Left lung (tissue), 10 donors: ENCODE data around the gene TMEM9B. TPM values are rescaled to one million over a fixed set of nuclear protein-coding genes. Genes with fewer than 3 reads are reported as not detected.

Source experiments
- ATAC-seq: fragments of 200-7000 bp; cut with Tn5 transposase; one replicate; pipeline ENCODE4 v1.9.1; 2020; ENCODE audit warnings: moderate library complexity
- DNase-seq, 4 donors: peaks; one replicate each; pipeline ENCODE4 v3.0.0-alpha.2; 2013 to 2020
- H3K27ac ChIP-seq, 2 donors: fragments of 200-600 bp; sonication (generic) in 1 of 2; one replicate each; pipeline versions ENCODE4 v1.5.0 to v1.8.0; 2020 to 2021
- H3K27me3 ChIP-seq, 2 donors: fragments of 200-600 bp; sonication (generic) in 1 of 2; one replicate each; pipeline versions ENCODE4 v1.5.0 to v1.8.0; 2020 to 2021
- H3K36me3 ChIP-seq, 2 donors: fragments of 200-600 bp; sonication (generic) in 1 of 2; one replicate each; pipeline versions ENCODE4 v1.5.0 to v1.8.0; 2020 to 2021
- H3K4me1 ChIP-seq, 2 donors: fragments of 200-600 bp; one replicate each; pipeline ENCODE4 v1.8.0; 2021
- H3K4me3 ChIP-seq, 2 donors: fragments of 200-600 bp; sonication (generic) in 1 of 2; one replicate each; pipeline versions ENCODE4 v1.5.0 to v1.8.0; 2020 to 2021; ENCODE audit warnings: mild to moderate bottlenecking in 1 of 2
- H3K9me3 ChIP-seq, 2 donors: fragments of 200-600 bp; sonication (generic) in 1 of 2; one replicate each; pipeline versions ENCODE4 v1.5.0 to v1.8.0; 2020 to 2021
- CTCF ChIP-seq, 2 donors: fragments of 200-600 bp; sonication (generic) in 1 of 2; IDR thresholded peaks; one replicate each; pipeline versions ENCODE4 v1.5.0 to v1.8.0; 2021; ENCODE audit warnings: antibody characterized with exemption in 2 of 2
- intact Hi-C, 2 donors: fragments of 100-400 bp; cut with DNase I; formaldehyde crosslinking; loops; one replicate each; pipeline versions ENCODE4 v1.11.2 to v1.14.2; 2022
- polyA plus RNA-seq, 6 donors: library from polyadenylated mRNA; unstranded; fragments of 120-200 nt; gene quantifications; one replicate each; pipeline ENCODE4 v1.2.1, GENCODE V29; 2013; ENCODE audit not compliant: insufficient read length in 6 of 6
- total RNA-seq, 2 donors: library from RNA; stranded (reverse); fragmentation: NEBNext Ultra II Directional; extraction: Animal tissue kit (Norgen Biotek cat#: 25700); gene quantifications; one replicate each; pipeline ENCODE4 v1.2.1, GENCODE V29; 2021
- donor health status: DM: no; HTN: yes; CAD: no.
- donor health status: DM: no; HTN: no; CAD: no.

Gene TMEM9B
- total and polyA plus RNA-seq, 8 donors, result 43.4 to 61.7 (median 50.2) TPM

- Histone ChIP-seq H3K27me3 (no peaks in the 10 kb centered on the region), H3K4me3 (peak overlapping the region; percentile 81 to 85), H3K4me1 (peaks cover 18 to 59% of the 10 kb centered on the region in 2 donors), H3K9me3 (no peaks in the 10 kb centered on the region), H3K27ac (peak overlapping the region; percentile 96 to 98), H3K36me3 (no peaks in the 10 kb centered on the region)
- intact Hi-C loops, result no loop called here
- TF ChIP-seq CTCF (IDR thresholded peaks at IDR 0.05), result no peak
- DNase-seq (peak in 2 of 4 donors; percentile 87 to 95), ATAC-seq (peak; percentile 80)
Observed at GRCh38 chr11:8963569-8964323, 496 bp downstream of the TMEM9B start.

GRCh38 chr11:8962841-8963240 is 1.4 kb downstream of the TMEM9B start:
- Histone ChIP-seq H3K27ac (peak overlapping the region in 1 of 2 donors; percentile 98), H3K4me3 (peak overlapping the region in 1 of 2 donors; percentile 85)

GRCh38 chr11:8961401-8961800 is 2.8 kb downstream of the TMEM9B start:
- H3K4me1 ChIP-seq, result peaks cover 18 to 60% of the 10 kb centered on the region in 2 donors
- intact Hi-C loops, result no loop called here
- ATAC-seq (no peak), DNase-seq (no peak)
- no peak for TF ChIP-seq CTCF (IDR thresholded peaks at IDR 0.05)
- no peaks in the 10 kb centered on the region for H3K27me3 ChIP-seq
- no peaks in the 10 kb centered on the region for H3K9me3 ChIP-seq
- H3K27ac ChIP-seq, result no peak overlapping the region
- no peak overlapping the region for H3K4me3 ChIP-seq
- H3K36me3 ChIP-seq, result peaks cover 0 to 15% of the 10 kb centered on the region in 2 donors

More at GRCh38 chr11:8962841-8963240, 1.4 kb downstream of the TMEM9B start:
- intact Hi-C loops, result no loop called here
- H3K9me3 ChIP-seq, result no peaks in the 10 kb centered on the region
- ATAC-seq (no peak), DNase-seq (no peak)
- no peaks in the 10 kb centered on the region for H3K27me3 ChIP-seq
- H3K36me3 ChIP-seq, result peaks cover 0 to 5% of the 10 kb centered on the region in 2 donors
- TF ChIP-seq CTCF (IDR thresholded peaks at IDR 0.05), result no peak
- peaks cover 18 to 60% of the 10 kb centered on the region in 2 donors for H3K4me1 ChIP-seq

GRCh38 chr11:8959546-8960166 is 4.6 kb downstream of the TMEM9B start:
- peak; percentile 38 to 44 for TF ChIP-seq CTCF (IDR thresholded peaks at IDR 0.05)
- peaks cover 0 to 33% of the 10 kb centered on the region in 2 donors for H3K36me3 ChIP-seq
- no peak overlapping the region for H3K4me3 ChIP-seq
- no peaks in the 10 kb centered on the region for H3K27me3 ChIP-seq
- peaks cover 18 to 51% of the 10 kb centered on the region in 2 donors for H3K4me1 ChIP-seq
- no peaks in the 10 kb centered on the region for H3K9me3 ChIP-seq
- ATAC-seq (peak; percentile 59), DNase-seq (peak in 2 of 4 donors; percentile 49 to 75)
- intact Hi-C loops, result no loop called here
- peak overlapping the region; percentile 48 to 60 for H3K27ac ChIP-seq

- H3K36me3 ChIP-seq, result peaks cover 0 to 61% of the 10 kb centered on the region in 2 donors
- H3K4me1 ChIP-seq, result peaks cover 9 to 32% of the 10 kb centered on the region in 2 donors
- no peaks in the 10 kb centered on the region for H3K27me3 ChIP-seq
- ATAC-seq, result no peak
- no peak overlapping the region for H3K27ac ChIP-seq
- no peaks in the 10 kb centered on the region for H3K9me3 ChIP-seq
- intact Hi-C loops, result no loop called here
- H3K4me3 ChIP-seq, result no peak overlapping the region
- no peak for TF ChIP-seq CTCF (IDR thresholded peaks at IDR 0.05)
- no peak for DNase-seq
Observed at GRCh38 chr11:8956860-8957259, 7.4 kb downstream of the TMEM9B start.
